Measurements from ENCODE around the gene HHIPL1.

HHIPL1 gene

GRCh38 chr14:99691111-99691885, 46.4 kb downstream of the HHIPL1 start:
- H3K9me2 ChIP-seq (replicated peaks; ENCODE audit: insufficient read depth, low read length), result no peaks in the 10 kb centered on the region
- H3K27ac ChIP-seq (ENCODE audit: low read depth, low read length), result no peak overlapping the region
- H3K27me3 ChIP-seq (ENCODE audit: low read length), result no peaks in the 10 kb centered on the region
- H3K9ac ChIP-seq (ENCODE audit: low read length), result no peak overlapping the region
- no peaks in the 10 kb centered on the region for H3F3A ChIP-seq (ENCODE audit: insufficient read depth)
- H3K4me3 ChIP-seq (ENCODE audit: insufficient read depth, low read length, poor library complexity, severe bottlenecking), result no peak overlapping the region
- no peaks in the 10 kb centered on the region for H3K79me2 ChIP-seq (ENCODE audit: insufficient read depth, low read length)
- H3K36me3 ChIP-seq (ENCODE audit: low read length), result no peaks in the 10 kb centered on the region
- H2AFZ ChIP-seq (ENCODE audit: low read depth, low read length, severe bottlenecking), result no peak overlapping the region
- no peak for TF ChIP-seq CTCF (IDR thresholded peaks at IDR 0.05; ENCODE audit: insufficient read depth, low read length, poor library complexity, severe bottlenecking)
- TF ChIP-seq EZH2phosphoT487 (conservative IDR thresholded peaks at IDR 0.05; ENCODE audit: low read length), result no peak
- H3K4me2 ChIP-seq (ENCODE audit: low read depth, low read length, poor library complexity, severe bottlenecking), result no peak overlapping the region
- no peaks in the 10 kb centered on the region for H3K9me3 ChIP-seq (ENCODE audit: insufficient read depth, low read length)
- no peaks in the 10 kb centered on the region for H4K20me1 ChIP-seq (ENCODE audit: low read depth, low read length)

- no peak for TF ChIP-seq CTCF (IDR thresholded peaks at IDR 0.05; ENCODE audit: insufficient read depth, low read length, poor library complexity, severe bottlenecking)
- no peak for TF ChIP-seq EZH2phosphoT487 (conservative IDR thresholded peaks at IDR 0.05; ENCODE audit: low read length)
- no peak overlapping the region for H2AFZ ChIP-seq (ENCODE audit: low read depth, low read length, severe bottlenecking)
- no peak overlapping the region for H3K4me3 ChIP-seq (ENCODE audit: insufficient read depth, low read length, poor library complexity, severe bottlenecking)
- H3K36me3 ChIP-seq (ENCODE audit: low read length), result no peaks in the 10 kb centered on the region
- no peaks in the 10 kb centered on the region for H3K9me2 ChIP-seq (replicated peaks; ENCODE audit: insufficient read depth, low read length)
- H3K9ac ChIP-seq (ENCODE audit: low read length), result no peak overlapping the region
- no peaks in the 10 kb centered on the region for H3K79me2 ChIP-seq (ENCODE audit: insufficient read depth, low read length)
- H3K4me2 ChIP-seq (ENCODE audit: low read depth, low read length, poor library complexity, severe bottlenecking), result no peak overlapping the region
- no peaks in the 10 kb centered on the region for H4K20me1 ChIP-seq (ENCODE audit: low read depth, low read length)
- H3F3A ChIP-seq (ENCODE audit: insufficient read depth), result no peaks in the 10 kb centered on the region
- no peaks in the 10 kb centered on the region for H3K27me3 ChIP-seq (ENCODE audit: low read length)
- H3K27ac ChIP-seq (ENCODE audit: low read depth, low read length), result no peak overlapping the region
- H3K9me3 ChIP-seq (ENCODE audit: insufficient read depth, low read length), result no peaks in the 10 kb centered on the region
Measured at GRCh38 chr14:99693918-99694317, 49.0 kb downstream of the HHIPL1 start.

- Histone ChIP-seq H3K27me3 (ENCODE audit: low read length) (no peaks in the 10 kb centered on the region), H3K4me3 (ENCODE audit: insufficient read depth, low read length, poor library complexity, severe bottlenecking) (no peak overlapping the region), H3K9me3 (ENCODE audit: insufficient read depth, low read length) (no peaks in the 10 kb centered on the region), H3K4me2 (ENCODE audit: low read depth, low read length, poor library complexity, severe bottlenecking) (no peak overlapping the region), H3K27ac (ENCODE audit: low read depth, low read length) (no peak overlapping the region), H3K36me3 (ENCODE audit: low read length) (no peaks in the 10 kb centered on the region), H2AFZ (ENCODE audit: low read depth, low read length, severe bottlenecking) (no peak overlapping the region), H3K79me2 (ENCODE audit: insufficient read depth, low read length) (no peaks in the 10 kb centered on the region), H4K20me1 (ENCODE audit: low read depth, low read length) (no peaks in the 10 kb centered on the region), H3F3A (ENCODE audit: insufficient read depth) (no peaks in the 10 kb centered on the region), H3K9ac (ENCODE audit: low read length) (no peak overlapping the region), H3K9me2 (replicated peaks; ENCODE audit: insufficient read depth, low read length) (no peaks in the 10 kb centered on the region)
- TF ChIP-seq CTCF (IDR thresholded peaks at IDR 0.05; ENCODE audit: insufficient read depth, low read length, poor library complexity, severe bottlenecking) (no peak), EZH2phosphoT487 (conservative IDR thresholded peaks at IDR 0.05; ENCODE audit: low read length) (no peak)
Measured at GRCh38 chr14:99696929-99697328, 52.0 kb downstream of the HHIPL1 start.
